UCSD-AML1 (cell line): ENCODE results near the gene TMEM44.
"Not testable (repeated sequence)": the region's sequence is repeated elsewhere in the genome, so short reads cannot be mapped to it uniquely, and the experiment has no call there.

Experiments used
- DNase-seq: peaks from one replicate; lab custom pipeline; 2025; ENCODE audit not compliant: unreplicated experiment; lab: John Stamatoyannopoulos, UW

The TMEM44 gene

GRCh38 chr3:194610689-194611088, 22.5 kb downstream of the TMEM44 start:
- DNase-seq: no peak

- no peak for DNase-seq
These were observed 23.6 kb downstream of the TMEM44 start for GRCh38 chr3:194609601-194610000.

- no peak for DNase-seq
These were observed 24.2 kb downstream of the TMEM44 start for GRCh38 chr3:194608981-194609380.

GRCh38 chr3:194607592-194608389, 25.4 kb downstream of the TMEM44 start:
- no peak for DNase-seq

- DNase-seq: no peak
These were observed 26.3 kb downstream of the TMEM44 start for GRCh38 chr3:194606941-194607340.

GRCh38 chr3:194606163-194606562, 27.1 kb downstream of the TMEM44 start:
- no peak for DNase-seq

GRCh38 chr3:194605314-194605713, 27.9 kb downstream of the TMEM44 start:
- DNase-seq: not testable (repeated sequence)

GRCh38 chr3:194604837-194605236, 28.4 kb downstream of the TMEM44 start:
- DNase-seq: no peak

GRCh38 chr3:194604126-194604525, 29.1 kb downstream of the TMEM44 start:
- DNase-seq: no peak

- no peak for DNase-seq
These were observed 30.5 kb downstream of the TMEM44 start for GRCh38 chr3:194602669-194603171.

- no peak for DNase-seq
These were observed 34.3 kb downstream of the TMEM44 start for GRCh38 chr3:194598771-194599557.

- DNase-seq: no peak
These were observed 36.3 kb downstream of the TMEM44 start for GRCh38 chr3:194596906-194597305.

- DNase-seq: no peak
These were observed 40.1 kb downstream of the TMEM44 start for GRCh38 chr3:194592798-194593752.

- DNase-seq: no peak
These were observed 44.5 kb downstream of the TMEM44 start for GRCh38 chr3:194588741-194589140.

GRCh38 chr3:194588236-194588635, 45.0 kb downstream of the TMEM44 start:
- DNase-seq: no peak

- DNase-seq: no peak
These were observed 45.7 kb downstream of the TMEM44 start for GRCh38 chr3:194587438-194587931.

GRCh38 chr3:194586836-194587235, 46.4 kb downstream of the TMEM44 start:
- no peak for DNase-seq

GRCh38 chr3:194585880-194586281, 47.3 kb downstream of the TMEM44 start:
- DNase-seq: no peak

GRCh38 chr3:194584866-194585265, 48.4 kb downstream of the TMEM44 start:
- DNase-seq: no peak

GRCh38 chr3:194584320-194584776, 48.9 kb downstream of the TMEM44 start:
- no peak for DNase-seq
